MM.1S (cell line): ENCODE results near the gene CYB5R3.

Source experiments
- EZH2phosphoT487 ChIP-seq: fragments of 300-600 bp; sonication (generic); IDR thresholded peaks from 2 replicates; pipeline ENCODE4 v1.6.1; 2018; ENCODE audit warnings: antibody characterized with exemption, low read length
- TF ChIP-seq, protein P1 (sequence below): fragments of 300-600 bp; sonication (generic); IDR thresholded peaks from 2 replicates; pipeline ENCODE4 v1.5.1; 2016; ENCODE audit warnings: antibody characterized with exemption, low read length, mixed read lengths

DNA sequence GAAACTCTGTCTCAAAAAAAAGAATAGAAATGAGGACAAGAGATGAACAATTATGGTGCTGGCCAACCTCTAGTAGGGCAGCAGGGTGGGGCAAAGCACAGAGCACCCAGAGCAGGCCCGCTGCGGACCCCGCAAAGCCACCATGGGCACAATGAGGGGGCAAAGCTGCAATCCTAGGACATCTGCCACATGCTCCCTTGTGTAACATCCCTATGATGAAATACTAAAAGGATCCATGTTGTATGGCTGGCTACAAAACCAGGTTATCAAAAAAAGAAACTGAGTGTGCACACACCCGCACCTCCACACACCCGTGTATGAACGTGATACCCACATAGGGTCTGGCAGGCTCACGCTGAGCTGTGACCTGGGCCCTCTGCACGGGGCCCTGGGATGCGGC, 16.2 kb downstream of the CYB5R3 start:
- TF ChIP-seq, protein P1, sequence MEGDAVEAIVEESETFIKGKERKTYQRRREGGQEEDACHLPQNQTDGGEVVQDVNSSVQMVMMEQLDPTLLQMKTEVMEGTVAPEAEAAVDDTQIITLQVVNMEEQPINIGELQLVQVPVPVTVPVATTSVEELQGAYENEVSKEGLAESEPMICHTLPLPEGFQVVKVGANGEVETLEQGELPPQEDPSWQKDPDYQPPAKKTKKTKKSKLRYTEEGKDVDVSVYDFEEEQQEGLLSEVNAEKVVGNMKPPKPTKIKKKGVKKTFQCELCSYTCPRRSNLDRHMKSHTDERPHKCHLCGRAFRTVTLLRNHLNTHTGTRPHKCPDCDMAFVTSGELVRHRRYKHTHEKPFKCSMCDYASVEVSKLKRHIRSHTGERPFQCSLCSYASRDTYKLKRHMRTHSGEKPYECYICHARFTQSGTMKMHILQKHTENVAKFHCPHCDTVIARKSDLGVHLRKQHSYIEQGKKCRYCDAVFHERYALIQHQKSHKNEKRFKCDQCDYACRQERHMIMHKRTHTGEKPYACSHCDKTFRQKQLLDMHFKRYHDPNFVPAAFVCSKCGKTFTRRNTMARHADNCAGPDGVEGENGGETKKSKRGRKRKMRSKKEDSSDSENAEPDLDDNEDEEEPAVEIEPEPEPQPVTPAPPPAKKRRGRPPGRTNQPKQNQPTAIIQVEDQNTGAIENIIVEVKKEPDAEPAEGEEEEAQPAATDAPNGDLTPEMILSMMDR: no peak
- TF ChIP-seq EZH2phosphoT487: no peak
